OCI-LY3 (cell line): ENCODE data around the gene TNRC6C.

ENCODE experiments used
- H2AFZ ChIP-seq: fragments of 200-600, 300-600 bp; shearing (Covaris generic); 2 replicates; pipeline ENCODE4 v1.6.0; 2014; ENCODE audit warnings: antibody characterized with exemption, low read depth, low read length
- H3K27ac ChIP-seq: fragments of 200-600, 300-600 bp; sonication (generic); 2 replicates; pipeline ENCODE4 v1.5.1; 2014; ENCODE audit warnings: mild to moderate bottlenecking, low read length, moderate library complexity, mixed read lengths
- H3K27me3 ChIP-seq: fragments of 200-600, 300-600 bp; sonication (generic); 2 replicates; pipeline ENCODE4 v1.6.1; 2014; ENCODE audit warnings: low read depth, low read length, mixed read lengths
- H3K36me3 ChIP-seq: fragments of 200-600, 300-600 bp; sonication (generic); replicated peaks from 2 replicates; pipeline ENCODE3; 2014; ENCODE audit warnings: low read depth, low read length, mixed read lengths
- H3K4me1 ChIP-seq: fragments of 300-600, 200-600 bp; sonication (generic); 2 replicates; pipeline ENCODE4 v1.6.1; 2014; ENCODE audit warnings: low read length, mixed read lengths
- H3K4me2 ChIP-seq: fragments of 200-600, 300-600 bp; sonication (generic); 2 replicates; pipeline ENCODE4 v1.6.1; 2014; ENCODE audit warnings: low read length, mixed read lengths
- H3K4me3 ChIP-seq: fragments of 300-600, 200-600 bp; sonication (generic); 2 replicates; pipeline ENCODE4 v1.5.1; 2014; ENCODE audit warnings: antibody characterized with exemption, mild to moderate bottlenecking, low read length, moderate library complexity
- H3K79me2 ChIP-seq: fragments of 300-600, 200-600 bp; shearing (Covaris generic); 2 replicates; pipeline ENCODE4 v1.6.1; 2014; ENCODE audit warnings: mild to moderate bottlenecking, low read length, mixed read lengths
- H3K9ac ChIP-seq: fragments of 300-600, 200-600 bp; shearing (Covaris generic); 2 replicates; pipeline ENCODE4 v1.6.0; 2014; ENCODE audit warnings: mild to moderate bottlenecking, low read length, moderate library complexity
- H3K9me3 ChIP-seq: fragments of 200-600, 300-600 bp; shearing (Covaris generic); 2 replicates; pipeline ENCODE4 v1.6.1; 2014; ENCODE audit warnings: low read length, mixed read lengths; ENCODE audit not compliant: insufficient read depth
- H4K20me1 ChIP-seq: fragments of 200-600, 300-600 bp; sonication (generic); 2 replicates; pipeline ENCODE4 v1.6.1; 2016; ENCODE audit warnings: low read length, mixed read lengths; ENCODE audit not compliant: insufficient read depth
- EZH2phosphoT487 ChIP-seq: fragments of 200-600 bp; shearing (Covaris generic); IDR thresholded peaks from 2 replicates; pipeline ENCODE4 v1.6.1; 2018; ENCODE audit warnings: antibody characterized with exemption, mixed run types, low read depth
- TF ChIP-seq, protein P1 (sequence below): fragments of 200-600, 300-600 bp; sonication (generic); IDR thresholded peaks from 2 replicates; pipeline ENCODE4 v1.5.1; 2014; ENCODE audit warnings: antibody characterized with exemption, low read length, low read depth

Gene TNRC6C, protein sequence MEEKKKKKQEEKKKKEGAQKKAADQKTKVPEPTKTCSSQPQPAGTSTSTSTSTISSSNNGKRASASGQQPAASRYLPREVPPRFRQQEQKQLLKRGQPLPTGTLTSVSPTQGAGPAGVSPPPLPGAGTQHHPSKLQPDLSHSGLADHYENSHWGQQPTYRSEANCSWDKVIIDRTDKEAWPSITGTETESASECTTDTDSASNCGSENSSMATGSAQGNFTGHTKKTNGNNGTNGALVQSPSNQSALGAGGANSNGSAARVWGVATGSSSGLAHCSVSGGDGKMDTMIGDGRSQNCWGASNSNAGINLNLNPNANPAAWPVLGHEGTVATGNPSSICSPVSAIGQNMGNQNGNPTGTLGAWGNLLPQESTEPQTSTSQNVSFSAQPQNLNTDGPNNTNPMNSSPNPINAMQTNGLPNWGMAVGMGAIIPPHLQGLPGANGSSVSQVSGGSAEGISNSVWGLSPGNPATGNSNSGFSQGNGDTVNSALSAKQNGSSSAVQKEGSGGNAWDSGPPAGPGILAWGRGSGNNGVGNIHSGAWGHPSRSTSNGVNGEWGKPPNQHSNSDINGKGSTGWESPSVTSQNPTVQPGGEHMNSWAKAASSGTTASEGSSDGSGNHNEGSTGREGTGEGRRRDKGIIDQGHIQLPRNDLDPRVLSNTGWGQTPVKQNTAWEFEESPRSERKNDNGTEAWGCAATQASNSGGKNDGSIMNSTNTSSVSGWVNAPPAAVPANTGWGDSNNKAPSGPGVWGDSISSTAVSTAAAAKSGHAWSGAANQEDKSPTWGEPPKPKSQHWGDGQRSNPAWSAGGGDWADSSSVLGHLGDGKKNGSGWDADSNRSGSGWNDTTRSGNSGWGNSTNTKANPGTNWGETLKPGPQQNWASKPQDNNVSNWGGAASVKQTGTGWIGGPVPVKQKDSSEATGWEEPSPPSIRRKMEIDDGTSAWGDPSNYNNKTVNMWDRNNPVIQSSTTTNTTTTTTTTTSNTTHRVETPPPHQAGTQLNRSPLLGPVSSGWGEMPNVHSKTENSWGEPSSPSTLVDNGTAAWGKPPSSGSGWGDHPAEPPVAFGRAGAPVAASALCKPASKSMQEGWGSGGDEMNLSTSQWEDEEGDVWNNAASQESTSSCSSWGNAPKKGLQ (N-terminal part only)

GRCh38 chr17:77957857-77958715 lies at the start of gene TNRC6C:
Gene TNRC6C, plus strand, starts transcription at chr17:77958703. Its CDS starts 45,504 bp downstream, at chr17:78004207.
- Histone ChIP-seq H3K9me3 (no peaks in the 10 kb centered on the region), H3K79me2 (no peaks in the 10 kb centered on the region), H3K27me3 (peaks cover 45% of the 10 kb centered on the region), H3K27ac (no peak within 1 kb of the TSS), H4K20me1 (no peaks in the 10 kb centered on the region), H2AFZ (no peak within 1 kb of the TSS), H3K4me2 (no peak within 1 kb of the TSS), H3K4me3 (no peak within 1 kb of the TSS), H3K4me1 (no peaks in the 10 kb centered on the region), H3K9ac (no peak within 1 kb of the TSS), H3K36me3 (no peaks in the 10 kb centered on the region)
- no peak for TF ChIP-seq EZH2phosphoT487
- TF ChIP-seq, protein P1, sequence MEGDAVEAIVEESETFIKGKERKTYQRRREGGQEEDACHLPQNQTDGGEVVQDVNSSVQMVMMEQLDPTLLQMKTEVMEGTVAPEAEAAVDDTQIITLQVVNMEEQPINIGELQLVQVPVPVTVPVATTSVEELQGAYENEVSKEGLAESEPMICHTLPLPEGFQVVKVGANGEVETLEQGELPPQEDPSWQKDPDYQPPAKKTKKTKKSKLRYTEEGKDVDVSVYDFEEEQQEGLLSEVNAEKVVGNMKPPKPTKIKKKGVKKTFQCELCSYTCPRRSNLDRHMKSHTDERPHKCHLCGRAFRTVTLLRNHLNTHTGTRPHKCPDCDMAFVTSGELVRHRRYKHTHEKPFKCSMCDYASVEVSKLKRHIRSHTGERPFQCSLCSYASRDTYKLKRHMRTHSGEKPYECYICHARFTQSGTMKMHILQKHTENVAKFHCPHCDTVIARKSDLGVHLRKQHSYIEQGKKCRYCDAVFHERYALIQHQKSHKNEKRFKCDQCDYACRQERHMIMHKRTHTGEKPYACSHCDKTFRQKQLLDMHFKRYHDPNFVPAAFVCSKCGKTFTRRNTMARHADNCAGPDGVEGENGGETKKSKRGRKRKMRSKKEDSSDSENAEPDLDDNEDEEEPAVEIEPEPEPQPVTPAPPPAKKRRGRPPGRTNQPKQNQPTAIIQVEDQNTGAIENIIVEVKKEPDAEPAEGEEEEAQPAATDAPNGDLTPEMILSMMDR: no peak

- Histone ChIP-seq H3K36me3 (no peaks in the 10 kb centered on the region), H3K27ac (no peak overlapping the region), H3K27me3 (peaks cover 21% of the 10 kb centered on the region), H3K9ac (no peak overlapping the region), H2AFZ (no peak overlapping the region), H3K9me3 (no peaks in the 10 kb centered on the region), H3K4me2 (no peak overlapping the region), H3K79me2 (no peaks in the 10 kb centered on the region), H3K4me1 (no peaks in the 10 kb centered on the region), H3K4me3 (no peak overlapping the region), H4K20me1 (no peaks in the 10 kb centered on the region)
- TF ChIP-seq EZH2phosphoT487: no peak
- TF ChIP-seq, protein P1: no peak
Observed at GRCh38 chr17:77909236-77909635, 49.3 kb upstream of the TNRC6C start.

GRCh38 chr17:77909816-77910215 lies 48.7 kb upstream of the TNRC6C start:
- Histone ChIP-seq H3K4me2 (no peak overlapping the region), H3K4me3 (no peak overlapping the region), H3K9ac (no peak overlapping the region), H3K9me3 (no peaks in the 10 kb centered on the region), H3K36me3 (no peaks in the 10 kb centered on the region), H3K27ac (no peak overlapping the region), H4K20me1 (peaks cover 4% of the 10 kb centered on the region; the same call in 1 of the 2 replicates), H3K4me1 (no peaks in the 10 kb centered on the region), H3K27me3 (peaks cover 26% of the 10 kb centered on the region), H2AFZ (no peak overlapping the region), H3K79me2 (no peaks in the 10 kb centered on the region)
- no peak for TF ChIP-seq EZH2phosphoT487
